HEK293 (cell line): ENCODE data around the gene EGR4.

ENCODE experiments used
- CTCF ChIP-seq: fragments of 450-650 bp; formaldehyde crosslinking; IDR thresholded peaks from 2 replicates; pipeline ENCODE4 v1.5.1; 2016; ENCODE audit warnings: missing biosample characterization, missing genetic modification characterization
- GFI1B ChIP-seq: fragments of 450-650 bp; formaldehyde crosslinking; IDR thresholded peaks from 2 replicates; pipeline ENCODE4 v1.5.1; 2016; ENCODE audit warnings: missing biosample characterization, missing genetic modification characterization
- KLF10 ChIP-seq: fragments of 450-650 bp; IDR thresholded peaks from 2 replicates; pipeline ENCODE4 v1.5.1; 2018; ENCODE audit warnings: missing biosample characterization, mild to moderate bottlenecking, missing genetic modification characterization
- MZF1 ChIP-seq: fragments of 450-650 bp; formaldehyde crosslinking; IDR thresholded peaks from 2 replicates; pipeline ENCODE4 v1.5.1; 2017; ENCODE audit warnings: missing biosample characterization, missing genetic modification characterization, borderline replicate concordance
- PRDM1 ChIP-seq: fragments of 450-650 bp; formaldehyde crosslinking; IDR thresholded peaks from 2 replicates; pipeline ENCODE4; 2016; ENCODE audit warnings: missing biosample characterization, missing genetic modification characterization
- SP7 ChIP-seq: fragments of 450-650 bp; formaldehyde crosslinking; IDR thresholded peaks from 2 replicates; pipeline ENCODE4 v1.5.1; 2016; ENCODE audit warnings: missing biosample characterization, missing genetic modification characterization
- WT1 ChIP-seq: fragments of 450-650 bp; formaldehyde crosslinking; IDR thresholded peaks from 2 replicates; pipeline ENCODE4 v1.5.1; 2016; ENCODE audit warnings: missing biosample characterization, missing genetic modification characterization
- YY1 ChIP-seq: fragments of 450-650 bp; formaldehyde crosslinking; IDR thresholded peaks from 2 replicates; pipeline ENCODE4 v1.5.1; 2018; ENCODE audit warnings: missing biosample characterization, missing genetic modification characterization
- ZBTB1 ChIP-seq: fragments of 450-650 bp; formaldehyde crosslinking; IDR thresholded peaks from 2 replicates; pipeline ENCODE4 v1.5.1; 2016; ENCODE audit warnings: missing biosample characterization, missing genetic modification characterization
- ZBTB17 ChIP-seq: fragments of 450-650 bp; formaldehyde crosslinking; IDR thresholded peaks from 2 replicates; pipeline ENCODE4 v1.5.1; 2016; ENCODE audit warnings: missing biosample characterization, missing genetic modification characterization
- ZBTB20 ChIP-seq: fragments of 450-650 bp; formaldehyde crosslinking; IDR thresholded peaks from 2 replicates; pipeline ENCODE4 v1.5.1; 2016; ENCODE audit warnings: missing biosample characterization, missing genetic modification characterization
- ZBTB48 ChIP-seq: fragments of 450-650 bp; formaldehyde crosslinking; IDR thresholded peaks from 2 replicates; pipeline ENCODE4 v1.5.1; 2016; ENCODE audit warnings: missing biosample characterization, missing genetic modification characterization
- ZEB2 ChIP-seq: fragments of 450-650 bp; formaldehyde crosslinking; IDR thresholded peaks from 2 replicates; pipeline ENCODE4 v1.5.1; 2016; ENCODE audit warnings: missing biosample characterization, missing genetic modification characterization
- ZIC2 ChIP-seq: fragments of 450-650 bp; formaldehyde crosslinking; IDR thresholded peaks from 2 replicates; pipeline ENCODE4 v1.5.1; 2016; ENCODE audit warnings: missing biosample characterization, missing genetic modification characterization
- ZNF121 ChIP-seq: fragments of 450-650 bp; formaldehyde crosslinking; IDR thresholded peaks from 2 replicates; pipeline ENCODE4 v1.5.1; 2016; ENCODE audit warnings: missing biosample characterization, missing genetic modification characterization
- ZNF146 ChIP-seq: fragments of 450-650 bp; formaldehyde crosslinking; IDR thresholded peaks from 2 replicates; pipeline ENCODE4 v1.5.1; 2016; ENCODE audit warnings: missing biosample characterization, missing genetic modification characterization
- ZNF155 ChIP-seq: fragments of 450-650 bp; formaldehyde crosslinking; IDR thresholded peaks from 2 replicates; pipeline ENCODE4 v1.5.1; 2016; ENCODE audit warnings: missing biosample characterization, missing genetic modification characterization
- ZNF169 ChIP-seq: fragments of 450-650 bp; formaldehyde crosslinking; IDR thresholded peaks from 2 replicates; pipeline ENCODE4 v1.5.1; 2016; ENCODE audit warnings: missing biosample characterization, missing genetic modification characterization
- ZNF18 ChIP-seq: fragments of 450-650 bp; formaldehyde crosslinking; IDR thresholded peaks from 2 replicates; pipeline ENCODE4 v1.5.1; 2016; ENCODE audit warnings: missing biosample characterization, missing genetic modification characterization
- ZNF48 ChIP-seq: fragments of 450-650 bp; formaldehyde crosslinking; IDR thresholded peaks from 2 replicates; pipeline ENCODE4 v1.5.1; 2016; ENCODE audit warnings: missing biosample characterization, missing genetic modification characterization
- ZNF488 ChIP-seq: fragments of 450-650 bp; formaldehyde crosslinking; IDR thresholded peaks from 2 replicates; pipeline ENCODE4 v1.5.1; 2016; ENCODE audit warnings: missing biosample characterization, missing genetic modification characterization
- ZNF514 ChIP-seq: fragments of 450-650 bp; formaldehyde crosslinking; IDR thresholded peaks from 2 replicates; pipeline ENCODE4 v1.5.1; 2016; ENCODE audit warnings: missing biosample characterization, missing genetic modification characterization
- ZNF529 ChIP-seq: fragments of 450-650 bp; formaldehyde crosslinking; IDR thresholded peaks from 2 replicates; pipeline ENCODE4 v1.5.1; 2017; ENCODE audit warnings: missing genetic modification characterization, missing biosample characterization; ENCODE audit not compliant: insufficient replicate concordance
- ZNF558 ChIP-seq: fragments of 450-650 bp; formaldehyde crosslinking; IDR thresholded peaks from 2 replicates; pipeline ENCODE4 v1.5.1; 2016; ENCODE audit warnings: missing biosample characterization, missing genetic modification characterization
- ZNF585B ChIP-seq: fragments of 450-650 bp; formaldehyde crosslinking; IDR thresholded peaks from 2 replicates; pipeline ENCODE4 v1.5.1; 2016; ENCODE audit warnings: missing biosample characterization, missing genetic modification characterization
- ZNF596 ChIP-seq: fragments of 450-650 bp; IDR thresholded peaks from 2 replicates; pipeline ENCODE4 v1.5.0; 2018; ENCODE audit warnings: missing biosample characterization, mild to moderate bottlenecking, missing genetic modification characterization, moderate library complexity
- ZNF623 ChIP-seq: fragments of 450-650 bp; formaldehyde crosslinking; IDR thresholded peaks from 2 replicates; pipeline ENCODE4 v1.5.1; 2016; ENCODE audit warnings: missing biosample characterization, missing genetic modification characterization
- ZNF747 ChIP-seq: fragments of 450-650 bp; formaldehyde crosslinking; IDR thresholded peaks from 2 replicates; pipeline ENCODE4 v1.5.1; 2016; ENCODE audit warnings: missing biosample characterization, missing genetic modification characterization
- ZNF792 ChIP-seq: fragments of 450-650 bp; formaldehyde crosslinking; IDR thresholded peaks from 2 replicates; pipeline ENCODE4 v1.5.1; 2016; ENCODE audit warnings: missing biosample characterization, missing genetic modification characterization
- ZSCAN5A ChIP-seq: fragments of 450-650 bp; formaldehyde crosslinking; IDR thresholded peaks from 2 replicates; pipeline ENCODE4 v1.5.1; 2016; ENCODE audit warnings: missing biosample characterization, missing genetic modification characterization
- TF ChIP-seq, protein P1 (sequence below): fragments of 450-650 bp; formaldehyde crosslinking; IDR thresholded peaks from 2 replicates; pipeline ENCODE4 v1.5.1; 2016; ENCODE audit warnings: missing biosample characterization, missing genetic modification characterization
- TF ChIP-seq, protein P2 (sequence below): fragments of 450-650 bp; formaldehyde crosslinking; IDR thresholded peaks from 2 replicates; pipeline ENCODE4 v1.5.1; 2016; ENCODE audit warnings: missing biosample characterization, missing genetic modification characterization
- TF ChIP-seq, protein P3 (sequence below): fragments of 450-650 bp; formaldehyde crosslinking; IDR thresholded peaks from 2 replicates; pipeline ENCODE4 v1.5.1; 2017; ENCODE audit warnings: missing biosample characterization, missing genetic modification characterization

Gene EGR4

GRCh38 chr2:73293534-73294171, at the start of gene EGR4 (continued):
- TF ChIP-seq ZSCAN5A (tag by site-specific recombination) (no peak), ZNF792 (no peak), ZNF558 (no peak), ZNF121 (tag by site-specific recombination) (no peak), ZNF155 (tag by site-specific recombination) (no peak), ZNF514 (tag by site-specific recombination) (no peak), YY1 (tag by site-specific recombination) (no peak), ZIC2 (tag by site-specific recombination) (no peak), ZNF596 (tag by site-specific recombination) (no peak), MZF1 (tag by site-specific recombination) (no peak), ZNF585B (tag by site-specific recombination) (no peak), KLF10 (tag by site-specific recombination) (no peak), ZNF623 (tag by site-specific recombination) (no peak), ZBTB17 (tag by site-specific recombination) (0 out of 2 replicates have a peak, but pooled peaks have one; percentile 38), ZBTB48 (tag by site-specific recombination) (no peak), ZNF146 (tag by site-specific recombination) (no peak), PRDM1 (tag by site-specific recombination) (no peak), ZNF488 (no peak), WT1 (tag by site-specific recombination) (no peak), ZNF48 (no peak), ZEB2 (tag by site-specific recombination) (no peak), ZNF747 (no peak), GFI1B (no peak), ZBTB20 (tag by site-specific recombination) (no peak), ZNF529 (tag by site-specific recombination) (no peak), CTCF (tag by site-specific recombination) (0 out of 2 replicates have a peak, but pooled peaks have one; percentile 10), SP7 (tag by site-specific recombination) (no peak), ZNF18 (tag by site-specific recombination) (no peak), ZNF169 (no peak), ZBTB1 (tag by site-specific recombination) (no peak)
- TF ChIP-seq, protein P1, sequence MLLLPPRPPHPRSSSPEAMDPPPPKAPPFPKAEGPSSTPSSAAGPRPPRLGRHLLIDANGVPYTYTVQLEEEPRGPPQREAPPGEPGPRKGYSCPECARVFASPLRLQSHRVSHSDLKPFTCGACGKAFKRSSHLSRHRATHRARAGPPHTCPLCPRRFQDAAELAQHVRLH (tag by site-specific recombination) = no peak
- TF ChIP-seq, protein P2, sequence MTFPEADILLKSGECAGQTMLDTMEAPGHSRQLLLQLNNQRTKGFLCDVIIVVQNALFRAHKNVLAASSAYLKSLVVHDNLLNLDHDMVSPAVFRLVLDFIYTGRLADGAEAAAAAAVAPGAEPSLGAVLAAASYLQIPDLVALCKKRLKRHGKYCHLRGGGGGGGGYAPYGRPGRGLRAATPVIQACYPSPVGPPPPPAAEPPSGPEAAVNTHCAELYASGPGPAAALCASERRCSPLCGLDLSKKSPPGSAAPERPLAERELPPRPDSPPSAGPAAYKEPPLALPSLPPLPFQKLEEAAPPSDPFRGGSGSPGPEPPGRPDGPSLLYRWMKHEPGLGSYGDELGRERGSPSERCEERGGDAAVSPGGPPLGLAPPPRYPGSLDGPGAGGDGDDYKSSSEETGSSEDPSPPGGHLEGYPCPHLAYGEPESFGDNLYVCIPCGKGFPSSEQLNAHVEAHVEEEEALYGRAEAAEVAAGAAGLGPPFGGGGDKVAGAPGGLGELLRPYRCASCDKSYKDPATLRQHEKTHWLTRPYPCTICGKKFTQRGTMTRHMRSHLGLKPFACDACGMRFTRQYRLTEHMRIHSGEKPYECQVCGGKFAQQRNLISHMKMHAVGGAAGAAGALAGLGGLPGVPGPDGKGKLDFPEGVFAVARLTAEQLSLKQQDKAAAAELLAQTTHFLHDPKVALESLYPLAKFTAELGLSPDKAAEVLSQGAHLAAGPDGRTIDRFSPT (tag by site-specific recombination) = no peak
- TF ChIP-seq, protein P3, sequence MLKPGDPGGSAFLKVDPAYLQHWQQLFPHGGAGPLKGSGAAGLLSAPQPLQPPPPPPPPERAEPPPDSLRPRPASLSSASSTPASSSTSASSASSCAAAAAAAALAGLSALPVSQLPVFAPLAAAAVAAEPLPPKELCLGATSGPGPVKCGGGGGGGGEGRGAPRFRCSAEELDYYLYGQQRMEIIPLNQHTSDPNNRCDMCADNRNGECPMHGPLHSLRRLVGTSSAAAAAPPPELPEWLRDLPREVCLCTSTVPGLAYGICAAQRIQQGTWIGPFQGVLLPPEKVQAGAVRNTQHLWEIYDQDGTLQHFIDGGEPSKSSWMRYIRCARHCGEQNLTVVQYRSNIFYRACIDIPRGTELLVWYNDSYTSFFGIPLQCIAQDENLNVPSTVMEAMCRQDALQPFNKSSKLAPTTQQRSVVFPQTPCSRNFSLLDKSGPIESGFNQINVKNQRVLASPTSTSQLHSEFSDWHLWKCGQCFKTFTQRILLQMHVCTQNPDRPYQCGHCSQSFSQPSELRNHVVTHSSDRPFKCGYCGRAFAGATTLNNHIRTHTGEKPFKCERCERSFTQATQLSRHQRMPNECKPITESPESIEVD (tag by site-specific recombination) = no peak
